Measurements from ENCODE around the gene CENPVL2.
"Not testable (repeated sequence)": the region's sequence is repeated elsewhere in the genome, so short reads cannot be mapped to it uniquely, and the experiment has no call there.

The CENPVL2 gene

GRCh38 chrX:51682720-51683062, at the start of gene CENPVL2:
Gene CENPVL2, minus strand, starts transcription at chrX:51682831. Its CDS starts 0 bp downstream, at chrX:51682831.
- H3K27ac ChIP-seq (ENCODE audit: low read depth, low read length); H3K36me3 ChIP-seq (ENCODE audit: control insufficient read depth in 5 of 5, insufficient read depth in 5 of 5, low read length in 5 of 5); H3K9ac ChIP-seq (ENCODE audit: low read length in 5 of 5); H3K9me3 ChIP-seq (ENCODE audit: control insufficient read depth in 5 of 5, low read length in 5 of 5); H3K27me3 ChIP-seq (ENCODE audit: control insufficient read depth in 5 of 5, insufficient read depth in 4 of 5, low read length in 5 of 5); H3K4me1 ChIP-seq (ENCODE audit: control insufficient read depth in 5 of 5, insufficient read depth in 5 of 5, low read length in 5 of 5); H3K4me3 ChIP-seq (ENCODE audit: low read depth in 1 of 5, low read length in 5 of 5): not testable (repeated sequence)

DNA sequence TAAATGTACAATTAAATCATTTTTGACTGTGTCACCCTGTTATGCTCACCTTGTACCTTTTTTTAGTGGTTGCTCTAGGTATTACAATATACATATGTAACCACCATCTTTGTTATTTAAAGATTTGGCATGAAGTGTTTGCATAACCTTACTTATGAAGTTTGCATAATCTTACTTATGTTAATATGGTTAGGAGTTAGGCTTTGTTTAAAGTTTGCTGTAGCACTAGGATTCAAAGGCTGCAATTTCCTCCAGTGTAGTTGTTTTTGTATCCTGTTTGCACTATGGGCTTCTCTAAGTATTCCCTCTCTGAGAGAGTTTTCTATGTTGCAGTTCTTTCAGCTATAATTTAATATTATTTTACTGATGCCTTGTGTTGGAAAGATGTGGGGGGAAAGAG, 45.6 kb upstream of the CENPVL2 start:
- H3K27me3 ChIP-seq (ENCODE audit: control insufficient read depth in 5 of 5, insufficient read depth in 4 of 5, low read length in 5 of 5) = peaks cover 14 to 28% (median 19%) of the 10 kb centered on the region in 5 donors
- no peaks in the 10 kb centered on the region for H3K9me3 ChIP-seq (ENCODE audit: control insufficient read depth in 5 of 5, low read length in 5 of 5)
- H3K4me1 ChIP-seq (ENCODE audit: control insufficient read depth in 5 of 5, insufficient read depth in 5 of 5, low read length in 5 of 5) = no peaks in the 10 kb centered on the region
- H3K9ac ChIP-seq (ENCODE audit: low read length in 5 of 5) = no peak overlapping the region
- no peaks in the 10 kb centered on the region for H3K36me3 ChIP-seq (ENCODE audit: control insufficient read depth in 5 of 5, insufficient read depth in 5 of 5, low read length in 5 of 5)
- no peak overlapping the region for H3K27ac ChIP-seq (ENCODE audit: low read depth, low read length)
- H3K4me3 ChIP-seq (ENCODE audit: low read depth in 1 of 5, low read length in 5 of 5) = no peak overlapping the region

GRCh38 chrX:51712943-51713647, 30.5 kb upstream of the CENPVL2 start:
- H3K4me3 ChIP-seq (ENCODE audit: low read depth in 1 of 5, low read length in 5 of 5); H3K27ac ChIP-seq (ENCODE audit: low read depth, low read length); H3K9ac ChIP-seq (ENCODE audit: low read length in 5 of 5); H3K4me1 ChIP-seq (ENCODE audit: control insufficient read depth in 5 of 5, insufficient read depth in 5 of 5, low read length in 5 of 5); H3K9me3 ChIP-seq (ENCODE audit: control insufficient read depth in 5 of 5, low read length in 5 of 5); H3K27me3 ChIP-seq (ENCODE audit: control insufficient read depth in 5 of 5, insufficient read depth in 4 of 5, low read length in 5 of 5); H3K36me3 ChIP-seq (ENCODE audit: control insufficient read depth in 5 of 5, insufficient read depth in 5 of 5, low read length in 5 of 5): not testable (repeated sequence)

DNA sequence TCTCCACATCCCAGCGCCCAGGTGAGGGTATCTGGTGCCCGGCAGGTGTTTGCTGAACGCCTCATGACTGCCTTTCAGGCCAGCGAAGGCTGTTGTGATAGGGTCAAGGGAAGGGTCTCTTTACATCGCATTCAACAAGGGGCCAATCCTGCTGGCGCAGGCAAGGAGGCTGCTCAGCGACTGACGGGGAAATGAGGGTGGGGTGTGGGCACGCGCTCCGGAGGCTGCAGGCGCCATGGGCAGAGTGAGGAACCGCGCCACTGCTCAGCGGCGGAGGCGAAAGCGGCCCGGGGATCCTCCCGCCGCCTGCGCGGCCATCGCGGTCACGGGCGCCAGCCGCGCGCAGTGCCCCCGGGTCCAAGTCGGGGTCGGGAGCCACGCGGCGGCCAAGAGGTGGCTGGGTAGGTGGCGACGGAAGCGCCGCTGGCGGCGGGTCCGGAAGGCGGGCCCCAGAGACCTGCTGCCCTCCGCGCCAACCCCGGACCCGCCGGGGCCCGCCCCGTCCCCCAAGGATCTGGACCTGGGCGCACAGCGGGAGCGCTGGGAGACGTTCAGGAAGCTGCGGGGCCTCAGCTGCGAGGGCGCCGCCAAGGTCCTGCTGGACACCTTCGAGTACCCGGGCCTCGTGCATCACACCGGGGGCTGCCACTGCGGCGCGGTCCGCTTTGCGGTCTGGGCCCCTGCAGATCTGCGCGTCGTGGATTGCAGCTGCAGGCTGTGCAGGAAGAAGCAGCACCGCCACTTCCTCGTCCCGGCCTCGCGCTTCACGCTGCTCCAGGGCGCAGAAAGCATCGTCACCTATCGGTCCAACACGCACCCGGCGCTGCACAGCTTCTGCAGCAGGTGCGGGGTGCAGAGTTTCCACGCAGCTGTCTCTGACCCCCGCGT, 27.9 kb upstream of the CENPVL2 start, which contains the start of gene CENPVL1:
Gene CENPVL1, plus strand, starts transcription at position 236 of the 888 bp plus-strand sequence. Its CDS starts 0 bp downstream, at position 236.
- H3K27ac ChIP-seq (ENCODE audit: low read depth, low read length); H3K9me3 ChIP-seq (ENCODE audit: control insufficient read depth in 5 of 5, low read length in 5 of 5); H3K4me1 ChIP-seq (ENCODE audit: control insufficient read depth in 5 of 5, insufficient read depth in 5 of 5, low read length in 5 of 5); H3K4me3 ChIP-seq (ENCODE audit: low read depth in 1 of 5, low read length in 5 of 5); H3K9ac ChIP-seq (ENCODE audit: low read length in 5 of 5); H3K36me3 ChIP-seq (ENCODE audit: control insufficient read depth in 5 of 5, insufficient read depth in 5 of 5, low read length in 5 of 5); H3K27me3 ChIP-seq (ENCODE audit: control insufficient read depth in 5 of 5, insufficient read depth in 4 of 5, low read length in 5 of 5): not testable (repeated sequence)

DNA sequence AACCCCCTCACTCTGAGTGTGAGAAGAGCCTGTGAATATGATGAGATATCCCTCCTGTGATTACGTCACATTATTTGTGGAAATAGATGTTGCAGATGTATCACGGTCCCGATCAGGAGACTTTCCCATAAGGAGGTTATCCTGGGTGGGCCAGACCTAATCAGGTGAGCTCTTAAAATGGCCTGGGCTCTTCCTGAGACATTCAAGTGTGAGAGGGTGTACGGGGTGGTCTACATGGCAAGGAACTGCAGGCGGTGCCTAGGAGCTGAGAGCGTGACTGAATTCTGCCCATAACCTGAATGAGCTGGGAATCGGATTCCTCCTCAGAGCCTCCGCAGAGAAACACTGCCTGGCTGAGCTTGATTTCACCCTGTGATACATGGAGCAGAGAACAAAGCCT, 14.8 kb upstream of the CENPVL2 start:
- Histone ChIP-seq H3K27me3 (ENCODE audit: control insufficient read depth in 5 of 5, insufficient read depth in 4 of 5, low read length in 5 of 5) (peaks cover 8 to 38% (median 22%) of the 10 kb centered on the region in 5 donors), H3K9me3 (ENCODE audit: control insufficient read depth in 5 of 5, low read length in 5 of 5) (no peaks in the 10 kb centered on the region), H3K27ac (ENCODE audit: low read depth, low read length) (no peak overlapping the region), H3K9ac (ENCODE audit: low read length in 5 of 5) (no peak overlapping the region), H3K4me1 (ENCODE audit: control insufficient read depth in 5 of 5, insufficient read depth in 5 of 5, low read length in 5 of 5) (no peaks in the 10 kb centered on the region), H3K36me3 (ENCODE audit: control insufficient read depth in 5 of 5, insufficient read depth in 5 of 5, low read length in 5 of 5) (no peaks in the 10 kb centered on the region), H3K4me3 (ENCODE audit: low read depth in 1 of 5, low read length in 5 of 5) (no peak overlapping the region)

- Histone ChIP-seq H3K9me3 (ENCODE audit: control insufficient read depth in 5 of 5, low read length in 5 of 5) (no peaks in the 10 kb centered on the region), H3K4me3 (ENCODE audit: low read depth in 1 of 5, low read length in 5 of 5) (no peak overlapping the region), H3K27ac (ENCODE audit: low read depth, low read length) (no peak overlapping the region), H3K36me3 (ENCODE audit: control insufficient read depth in 5 of 5, insufficient read depth in 5 of 5, low read length in 5 of 5) (no peaks in the 10 kb centered on the region), H3K4me1 (ENCODE audit: control insufficient read depth in 5 of 5, insufficient read depth in 5 of 5, low read length in 5 of 5) (no peaks in the 10 kb centered on the region), H3K9ac (ENCODE audit: low read length in 5 of 5) (no peak overlapping the region), H3K27me3 (ENCODE audit: control insufficient read depth in 5 of 5, insufficient read depth in 4 of 5, low read length in 5 of 5) (peaks cover 7 to 35% (median 20%) of the 10 kb centered on the region in 5 donors)
Observed at GRCh38 chrX:51694254-51694653, 11.6 kb upstream of the CENPVL2 start.

- not testable (repeated sequence) for H3K9ac ChIP-seq (ENCODE audit: low read length in 5 of 5); H3K4me3 ChIP-seq (ENCODE audit: low read depth in 1 of 5, low read length in 5 of 5); H3K27me3 ChIP-seq (ENCODE audit: control insufficient read depth in 5 of 5, insufficient read depth in 4 of 5, low read length in 5 of 5); H3K36me3 ChIP-seq (ENCODE audit: control insufficient read depth in 5 of 5, insufficient read depth in 5 of 5, low read length in 5 of 5); H3K4me1 ChIP-seq (ENCODE audit: control insufficient read depth in 5 of 5, insufficient read depth in 5 of 5, low read length in 5 of 5); H3K27ac ChIP-seq (ENCODE audit: low read depth, low read length); H3K9me3 ChIP-seq (ENCODE audit: control insufficient read depth in 5 of 5, low read length in 5 of 5)
Observed at GRCh38 chrX:51681808-51682719, 567 bp downstream of the CENPVL2 start.

GRCh38 chrX:51679689-51680433, 2.8 kb downstream of the CENPVL2 start:
- not testable (repeated sequence) for H3K9me3 ChIP-seq (ENCODE audit: control insufficient read depth in 5 of 5, low read length in 5 of 5); H3K4me1 ChIP-seq (ENCODE audit: control insufficient read depth in 5 of 5, insufficient read depth in 5 of 5, low read length in 5 of 5); H3K27me3 ChIP-seq (ENCODE audit: control insufficient read depth in 5 of 5, insufficient read depth in 4 of 5, low read length in 5 of 5); H3K27ac ChIP-seq (ENCODE audit: low read depth, low read length); H3K9ac ChIP-seq (ENCODE audit: low read length in 5 of 5); H3K36me3 ChIP-seq (ENCODE audit: control insufficient read depth in 5 of 5, insufficient read depth in 5 of 5, low read length in 5 of 5); H3K4me3 ChIP-seq (ENCODE audit: low read depth in 1 of 5, low read length in 5 of 5)

DNA sequence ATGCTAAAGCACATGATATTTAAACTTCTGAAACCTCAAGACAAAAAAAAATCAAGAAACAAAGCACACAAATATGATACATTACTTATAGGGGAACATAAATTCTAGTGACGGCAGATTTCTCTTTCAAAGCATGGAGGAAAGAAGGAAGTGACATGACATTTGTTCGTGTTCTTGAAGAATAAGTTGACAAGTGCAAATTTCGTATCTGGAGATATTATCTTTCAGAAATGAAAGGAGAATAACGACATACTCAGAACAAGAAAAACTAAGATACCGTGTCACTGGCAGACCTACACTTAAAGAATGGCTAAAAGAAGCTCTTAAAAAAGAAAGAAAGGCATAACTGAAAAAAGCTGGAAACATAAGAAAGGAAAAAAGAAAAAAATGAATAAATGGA, 16.6 kb downstream of the CENPVL2 start:
- H3K36me3 ChIP-seq (ENCODE audit: control insufficient read depth in 5 of 5, insufficient read depth in 5 of 5, low read length in 5 of 5) = no peaks in the 10 kb centered on the region
- no peak overlapping the region for H3K4me3 ChIP-seq (ENCODE audit: low read depth in 1 of 5, low read length in 5 of 5)
- no peaks in the 10 kb centered on the region for H3K9me3 ChIP-seq (ENCODE audit: control insufficient read depth in 5 of 5, low read length in 5 of 5)
- H3K4me1 ChIP-seq (ENCODE audit: control insufficient read depth in 5 of 5, insufficient read depth in 5 of 5, low read length in 5 of 5) = no peaks in the 10 kb centered on the region
- no peak overlapping the region for H3K27ac ChIP-seq (ENCODE audit: low read depth, low read length)
- peaks cover 0 to 10% (median 6%) of the 10 kb centered on the region in 5 donors for H3K27me3 ChIP-seq (ENCODE audit: control insufficient read depth in 5 of 5, insufficient read depth in 4 of 5, low read length in 5 of 5)
- H3K9ac ChIP-seq (ENCODE audit: low read length in 5 of 5) = no peak overlapping the region
